ENCODE results near the gene MACROD2.

DNA sequence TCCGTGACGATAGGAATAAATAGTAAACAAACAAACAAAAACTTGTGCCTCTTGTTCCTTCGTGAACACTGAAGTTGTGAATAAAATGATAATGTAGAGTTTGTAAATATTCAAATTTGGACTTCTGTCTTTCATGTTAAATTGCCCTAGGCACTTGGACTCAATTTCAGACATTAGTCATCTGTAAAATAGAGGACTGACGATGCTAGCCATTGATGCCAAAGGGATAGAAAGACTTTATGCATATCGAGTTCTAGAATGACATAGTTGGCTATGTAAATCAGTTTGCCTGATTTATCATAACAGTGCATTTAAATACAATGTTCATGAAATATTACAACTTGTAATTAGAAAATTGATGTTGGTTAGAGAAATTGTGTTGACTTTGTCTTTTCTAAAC, 388.0 kb downstream of the MACROD2 start:
- TF ChIP-seq EZH2 (IDR thresholded peaks at IDR 0.05; ENCODE audit: low read depth, unreplicated experiment) (no peak), JUNB (IDR thresholded peaks at IDR 0.05; ENCODE audit: unreplicated experiment) (no peak), POLR2AphosphoS5 (IDR thresholded peaks at IDR 0.05; ENCODE audit: low read depth) (no peak), EZH2phosphoT487 (IDR thresholded peaks at IDR 0.05; ENCODE audit: unreplicated experiment) (no peak)
- TF ChIP-seq, protein P1, sequence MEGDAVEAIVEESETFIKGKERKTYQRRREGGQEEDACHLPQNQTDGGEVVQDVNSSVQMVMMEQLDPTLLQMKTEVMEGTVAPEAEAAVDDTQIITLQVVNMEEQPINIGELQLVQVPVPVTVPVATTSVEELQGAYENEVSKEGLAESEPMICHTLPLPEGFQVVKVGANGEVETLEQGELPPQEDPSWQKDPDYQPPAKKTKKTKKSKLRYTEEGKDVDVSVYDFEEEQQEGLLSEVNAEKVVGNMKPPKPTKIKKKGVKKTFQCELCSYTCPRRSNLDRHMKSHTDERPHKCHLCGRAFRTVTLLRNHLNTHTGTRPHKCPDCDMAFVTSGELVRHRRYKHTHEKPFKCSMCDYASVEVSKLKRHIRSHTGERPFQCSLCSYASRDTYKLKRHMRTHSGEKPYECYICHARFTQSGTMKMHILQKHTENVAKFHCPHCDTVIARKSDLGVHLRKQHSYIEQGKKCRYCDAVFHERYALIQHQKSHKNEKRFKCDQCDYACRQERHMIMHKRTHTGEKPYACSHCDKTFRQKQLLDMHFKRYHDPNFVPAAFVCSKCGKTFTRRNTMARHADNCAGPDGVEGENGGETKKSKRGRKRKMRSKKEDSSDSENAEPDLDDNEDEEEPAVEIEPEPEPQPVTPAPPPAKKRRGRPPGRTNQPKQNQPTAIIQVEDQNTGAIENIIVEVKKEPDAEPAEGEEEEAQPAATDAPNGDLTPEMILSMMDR (conservative IDR thresholded peaks at IDR 0.05; ENCODE audit: low read depth in 2 of 2): no peak

All from GM23338 (cell line).